T-helper 2 cell treated with Interferon-gamma antibody and Interleukin-4, amounts not matched to agents 5 μg/mL and 100 μg/mL, for 36 hours (primary cell): Measurements from ENCODE around the gene FPGS.

Source experiments
- DNase-seq: peaks from one replicate; pipeline ENCODE4 v3.0.0; 2021; ENCODE audit warnings: low spot score
- H3K27ac Mint-ChIP-seq: one replicate; pipeline ENCODE4 v1.8.0; 2021; ENCODE audit warnings: mild to moderate bottlenecking, mixed read lengths
- H3K27me3 Mint-ChIP-seq: one replicate; pipeline ENCODE4 v1.8.0; 2021; ENCODE audit warnings: low read depth, mixed read lengths
- H3K36me3 Mint-ChIP-seq: one replicate; pipeline ENCODE4 v1.8.0; 2021; ENCODE audit warnings: low read depth, mixed read lengths
- H3K4me1 Mint-ChIP-seq: one replicate; pipeline ENCODE4 v1.8.0; 2021; ENCODE audit warnings: low read depth, mixed read lengths
- H3K4me3 Mint-ChIP-seq: one replicate; pipeline ENCODE4 v1.8.0; 2022; ENCODE audit warnings: mild to moderate bottlenecking, moderate library complexity, mixed read lengths
- H3K9me3 Mint-ChIP-seq: one replicate; pipeline ENCODE4 v1.8.0; 2021; ENCODE audit warnings: mixed read lengths

The FPGS gene

GRCh38 chr9:127789179-127789578, 13.5 kb upstream of the FPGS start:
- Mint-ChIP-seq H3K27me3 (no peaks in the 10 kb centered on the region), H3K9me3 (no peaks in the 10 kb centered on the region), H3K36me3 (peaks cover 54% of the 10 kb centered on the region), H3K27ac (no peak overlapping the region), H3K4me1 (peaks cover 27% of the 10 kb centered on the region), H3K4me3 (no peak overlapping the region)
- DNase-seq, result no peak

DNA sequence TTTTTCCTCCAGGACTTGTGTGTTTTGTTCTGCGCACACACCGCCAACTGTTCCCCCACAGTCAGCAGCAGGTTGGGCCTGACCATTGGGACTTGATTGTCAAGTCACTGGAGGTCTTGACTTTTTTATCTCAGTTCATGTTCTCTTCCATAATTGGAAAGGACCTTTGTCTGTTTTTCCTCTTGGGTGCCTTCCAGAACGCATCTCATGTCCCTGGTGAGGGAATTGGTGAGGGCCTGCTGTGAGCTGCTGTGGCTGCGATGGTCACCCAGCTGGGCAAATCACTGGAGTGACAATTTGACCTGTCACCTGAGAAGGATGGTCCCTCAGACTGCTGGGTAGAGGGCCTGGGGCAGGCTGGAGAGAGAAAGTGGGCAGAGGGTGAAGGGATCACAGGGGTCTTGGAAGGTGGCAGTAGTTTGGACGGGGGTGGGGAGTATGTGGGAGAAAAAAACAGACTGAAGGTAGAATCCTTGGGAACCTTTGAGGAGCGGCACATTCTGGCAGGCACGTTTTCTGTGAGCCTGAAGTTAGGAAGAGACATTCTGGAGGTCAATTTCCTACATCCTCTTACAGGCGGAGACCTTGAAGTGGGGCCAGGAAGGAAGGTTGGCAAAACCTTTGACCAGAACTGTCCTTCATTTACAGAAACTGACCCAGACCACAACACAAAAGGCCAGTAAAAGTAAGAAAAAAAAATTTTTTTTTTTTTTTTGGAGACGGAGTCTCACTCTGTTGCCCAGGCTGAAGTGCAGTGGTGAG, 12.4 kb upstream of the FPGS start:
- DNase-seq, result no peak
- no peaks in the 10 kb centered on the region for H3K27me3 Mint-ChIP-seq
- no peaks in the 10 kb centered on the region for H3K9me3 Mint-ChIP-seq
- H3K36me3 Mint-ChIP-seq, result peaks cover 58% of the 10 kb centered on the region
- peaks cover 20% of the 10 kb centered on the region for H3K4me1 Mint-ChIP-seq
- no peak overlapping the region for H3K4me3 Mint-ChIP-seq
- H3K27ac Mint-ChIP-seq, result no peak overlapping the region

DNA sequence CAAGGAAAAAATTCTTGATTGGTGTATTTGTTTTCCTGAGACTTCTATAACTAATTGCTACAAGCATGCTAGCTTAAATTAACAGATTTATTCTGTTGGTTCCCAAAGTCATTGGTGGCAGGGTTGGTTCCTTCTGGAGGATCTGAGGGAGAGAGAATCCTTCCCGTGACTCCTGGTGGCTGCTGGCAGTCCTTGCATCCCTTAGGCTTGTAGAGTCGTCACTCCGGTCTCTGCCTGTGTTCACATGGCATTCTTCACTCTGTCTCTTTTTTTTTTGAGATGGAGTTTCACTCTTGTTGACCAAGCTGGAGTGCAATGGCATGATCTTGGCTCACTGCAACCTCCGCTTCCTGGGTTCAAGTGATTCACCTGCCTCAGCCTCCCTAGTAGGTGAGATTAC, 11.6 kb upstream of the FPGS start:
- H3K9me3 Mint-ChIP-seq, result no peaks in the 10 kb centered on the region
- peaks cover 58% of the 10 kb centered on the region for H3K36me3 Mint-ChIP-seq
- no peak overlapping the region for H3K4me3 Mint-ChIP-seq
- H3K27me3 Mint-ChIP-seq, result no peaks in the 10 kb centered on the region
- no peak overlapping the region for H3K27ac Mint-ChIP-seq
- no peak for DNase-seq
- H3K4me1 Mint-ChIP-seq, result peaks cover 23% of the 10 kb centered on the region

DNA sequence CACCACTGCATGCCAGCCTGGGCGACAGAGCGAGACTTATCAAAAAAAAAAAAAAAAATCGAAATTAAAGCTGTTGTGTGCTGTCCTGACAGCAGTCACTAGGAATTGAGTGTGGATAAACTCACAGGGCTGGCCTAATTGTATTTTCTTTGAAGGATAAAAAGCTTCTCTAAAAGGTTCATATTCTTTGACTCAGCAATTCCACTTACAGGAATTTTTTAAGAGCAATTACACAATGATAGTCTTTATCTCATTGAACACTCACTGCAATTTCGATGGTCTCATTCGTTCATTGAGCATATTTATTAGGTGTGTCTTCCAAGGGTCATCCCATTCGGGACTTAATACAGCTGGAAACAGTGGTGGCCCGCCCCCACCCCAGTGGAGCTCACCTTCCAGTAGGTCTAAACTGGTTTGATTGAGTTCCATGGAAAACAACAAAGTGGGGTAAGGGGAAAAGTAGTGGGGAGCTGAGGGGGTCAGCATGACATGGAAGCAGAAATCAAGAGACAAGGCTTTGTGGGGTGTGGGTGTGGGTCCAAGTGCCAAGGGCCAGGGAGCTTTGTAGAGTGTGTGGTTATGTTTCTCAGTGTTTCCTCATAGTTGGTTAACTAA, 10.2 kb upstream of the FPGS start:
- H3K4me1 Mint-ChIP-seq, result peaks cover 26% of the 10 kb centered on the region
- peaks cover 46% of the 10 kb centered on the region for H3K36me3 Mint-ChIP-seq
- H3K9me3 Mint-ChIP-seq, result no peaks in the 10 kb centered on the region
- H3K27ac Mint-ChIP-seq, result no peak overlapping the region
- no peak for DNase-seq
- no peaks in the 10 kb centered on the region for H3K27me3 Mint-ChIP-seq
- no peak overlapping the region for H3K4me3 Mint-ChIP-seq

- Mint-ChIP-seq H3K27ac (peak overlapping the region; percentile 31), H3K9me3 (no peaks in the 10 kb centered on the region), H3K4me3 (no peak overlapping the region), H3K4me1 (peaks cover 26% of the 10 kb centered on the region), H3K27me3 (no peaks in the 10 kb centered on the region), H3K36me3 (peaks cover 41% of the 10 kb centered on the region)
- no peak for DNase-seq
These were observed 9.5 kb upstream of the FPGS start for GRCh38 chr9:127793093-127793708.

- H3K4me3 Mint-ChIP-seq, result no peak overlapping the region
These were observed 8.5 kb upstream of the FPGS start for GRCh38 chr9:127794001-127794791.

GRCh38 chr9:127796225-127796813, 6.4 kb upstream of the FPGS start:
- Mint-ChIP-seq H3K27me3 (no peaks in the 10 kb centered on the region), H3K27ac (peak overlapping the region; percentile 87), H3K4me1 (peaks cover 26% of the 10 kb centered on the region), H3K4me3 (peak overlapping the region; percentile 79), H3K36me3 (peaks cover 20% of the 10 kb centered on the region), H3K9me3 (no peaks in the 10 kb centered on the region)
- DNase-seq, result no peak

More at GRCh38 chr9:127794001-127794791, 8.5 kb upstream of the FPGS start:
- no peak for DNase-seq
- H3K27ac Mint-ChIP-seq, result no peak overlapping the region
- no peaks in the 10 kb centered on the region for H3K27me3 Mint-ChIP-seq
- H3K36me3 Mint-ChIP-seq, result peaks cover 32% of the 10 kb centered on the region
- no peaks in the 10 kb centered on the region for H3K9me3 Mint-ChIP-seq
- peaks cover 27% of the 10 kb centered on the region for H3K4me1 Mint-ChIP-seq

- Mint-ChIP-seq H3K36me3 (peaks cover 17% of the 10 kb centered on the region), H3K4me1 (peaks cover 26% of the 10 kb centered on the region), H3K27ac (peak overlapping the region; percentile 87), H3K9me3 (no peaks in the 10 kb centered on the region), H3K4me3 (peak overlapping the region; percentile 79), H3K27me3 (no peaks in the 10 kb centered on the region)
- DNase-seq, result no peak
These were observed 5.8 kb upstream of the FPGS start for GRCh38 chr9:127796852-127797370.

DNA sequence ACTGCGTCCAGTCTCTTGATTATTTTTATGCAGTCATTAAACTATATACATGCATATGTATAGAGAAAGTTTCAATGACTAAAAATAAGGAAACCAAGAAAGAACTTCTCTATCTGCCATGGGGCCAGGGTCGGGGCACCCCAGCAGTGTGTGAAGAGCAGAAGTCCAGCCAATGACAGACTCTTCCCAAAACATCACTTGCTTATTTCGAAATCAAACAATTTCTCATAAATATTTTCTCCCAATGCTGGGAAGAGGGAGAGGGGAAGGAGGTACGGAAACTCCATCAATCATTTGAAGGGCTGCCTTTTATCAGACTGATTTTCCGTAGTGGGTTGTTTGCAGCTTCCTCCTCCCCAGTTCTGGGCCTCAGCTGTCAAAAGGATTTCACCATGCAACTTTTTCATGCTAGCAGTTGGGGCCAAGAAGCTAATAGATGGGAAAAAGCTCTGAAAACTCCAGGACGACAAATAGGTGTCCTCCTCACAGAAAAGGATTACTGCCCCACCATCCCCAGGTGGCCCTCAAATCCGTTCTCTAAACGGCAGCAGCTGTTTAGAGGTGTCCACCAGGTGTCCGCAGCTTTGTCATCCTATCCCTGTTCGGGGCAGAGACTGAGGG, 617 bp upstream of the FPGS start:
- no peak for DNase-seq
- H3K36me3 Mint-ChIP-seq, result peaks cover 9% of the 10 kb centered on the region
- no peaks in the 10 kb centered on the region for H3K9me3 Mint-ChIP-seq
- H3K27me3 Mint-ChIP-seq, result no peaks in the 10 kb centered on the region
- peaks cover 26% of the 10 kb centered on the region for H3K4me1 Mint-ChIP-seq
- peak overlapping the region; percentile 76 for H3K27ac Mint-ChIP-seq
- H3K4me3 Mint-ChIP-seq, result peak overlapping the region; percentile 86

GRCh38 chr9:127803507-127804352, 1.0 kb downstream of the FPGS start:
- Mint-ChIP-seq H3K36me3 (peaks cover 20% of the 10 kb centered on the region), H3K4me1 (peaks cover 17% of the 10 kb centered on the region), H3K4me3 (peak overlapping the region; percentile 97), H3K27ac (peak overlapping the region; percentile 94), H3K9me3 (no peaks in the 10 kb centered on the region), H3K27me3 (no peaks in the 10 kb centered on the region)
- no peak for DNase-seq

- no peak overlapping the region for H3K4me3 Mint-ChIP-seq
- H3K27me3 Mint-ChIP-seq, result no peaks in the 10 kb centered on the region
- H3K36me3 Mint-ChIP-seq, result peaks cover 30% of the 10 kb centered on the region
- peaks cover 17% of the 10 kb centered on the region for H3K4me1 Mint-ChIP-seq
- H3K27ac Mint-ChIP-seq, result no peak overlapping the region
- no peak for DNase-seq
- H3K9me3 Mint-ChIP-seq, result no peaks in the 10 kb centered on the region
These were observed 2.9 kb downstream of the FPGS start for GRCh38 chr9:127805620-127806019.

- Mint-ChIP-seq H3K36me3 (peaks cover 33% of the 10 kb centered on the region), H3K27ac (peak overlapping the region; percentile 45), H3K4me3 (no peak overlapping the region), H3K4me1 (peaks cover 13% of the 10 kb centered on the region), H3K9me3 (no peaks in the 10 kb centered on the region), H3K27me3 (no peaks in the 10 kb centered on the region)
- DNase-seq, result no peak
These were observed 4.2 kb downstream of the FPGS start for GRCh38 chr9:127806871-127807270.
